Mesodermal cell (in vitro differentiated cells): ENCODE measurements around the gene CD2.

Source experiments
- H3K27ac ChIP-seq: 2 replicates; pipeline ENCODE4 v1.7.0; 2013; ENCODE audit warnings: mild to moderate bottlenecking, low read depth, low read length, moderate library complexity; ENCODE audit not compliant: severe bottlenecking
- H3K36me3 ChIP-seq: 2 replicates; pipeline ENCODE4 v1.7.1; 2013; ENCODE audit warnings: mild to moderate bottlenecking, low read length, moderate library complexity; ENCODE audit not compliant: control insufficient read depth, insufficient read depth
- H3K4me1 ChIP-seq: one replicate; pipeline ENCODE4 v1.7.1; 2013; ENCODE audit warnings: mild to moderate bottlenecking, low read length; ENCODE audit not compliant: insufficient read depth, control insufficient read depth, poor library complexity, severe bottlenecking
- H3K4me3 ChIP-seq: 2 replicates; pipeline ENCODE4 v1.7.0; 2013; ENCODE audit warnings: low read length, control low read depth, mild to moderate bottlenecking; ENCODE audit not compliant: insufficient read depth, poor library complexity, severe bottlenecking; ENCODE audit errors: extremely low read depth
- H3K9me3 ChIP-seq: 2 replicates; pipeline ENCODE4 v1.7.1; 2013; ENCODE audit warnings: mild to moderate bottlenecking, low read length, moderate library complexity; ENCODE audit not compliant: control insufficient read depth
- WGBS, 2 experiments: methylation state at CpG; one replicate each; pipeline ENCODE4 v1.1.5; 2013; ENCODE audit warnings: missing lambda C conversion rate in 2 of 2; ENCODE audit not compliant: insufficient coverage in 2 of 2; 5-methylcytosine and 5-hydroxymethylcytosine counted together

The CD2 gene

GRCh38 chr1:116767782-116768382 lies 13.7 kb downstream of the CD2 start:
- Histone ChIP-seq H3K27ac (no peak overlapping the region), H3K4me3 (no peak overlapping the region), H3K36me3 (no peaks in the 10 kb centered on the region), H3K9me3 (no peaks in the 10 kb centered on the region), H3K4me1 (peaks cover 3% of the 10 kb centered on the region)
- WGBS, 2 experiments, result 92 to 93% methylated on average over 3 to 4 of the region's 5 CpGs

DNA sequence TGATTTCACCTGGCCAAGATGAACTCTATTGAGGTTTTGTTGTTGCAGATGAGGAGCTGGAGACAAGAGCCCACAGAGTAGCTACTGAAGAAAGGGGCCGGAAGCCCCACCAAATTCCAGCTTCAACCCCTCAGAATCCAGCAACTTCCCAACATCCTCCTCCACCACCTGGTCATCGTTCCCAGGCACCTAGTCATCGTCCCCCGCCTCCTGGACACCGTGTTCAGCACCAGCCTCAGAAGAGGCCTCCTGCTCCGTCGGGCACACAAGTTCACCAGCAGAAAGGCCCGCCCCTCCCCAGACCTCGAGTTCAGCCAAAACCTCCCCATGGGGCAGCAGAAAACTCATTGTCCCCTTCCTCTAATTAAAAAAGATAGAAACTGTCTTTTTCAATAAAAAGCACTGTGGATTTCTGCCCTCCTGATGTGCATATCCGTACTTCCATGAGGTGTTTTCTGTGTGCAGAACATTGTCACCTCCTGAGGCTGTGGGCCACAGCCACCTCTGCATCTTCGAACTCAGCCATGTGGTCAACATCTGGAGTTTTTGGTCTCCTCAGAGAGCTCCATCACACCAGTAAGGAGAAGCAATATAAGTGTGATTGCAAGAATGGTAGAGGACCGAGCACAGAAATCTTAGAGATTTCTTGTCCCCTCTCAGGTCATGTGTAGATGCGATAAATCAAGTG lies 14.3 kb downstream of the CD2 start:
- Histone ChIP-seq H3K27ac (no peak overlapping the region), H3K9me3 (no peaks in the 10 kb centered on the region), H3K4me3 (no peak overlapping the region), H3K4me1 (peaks cover 3% of the 10 kb centered on the region), H3K36me3 (no peaks in the 10 kb centered on the region)
- 96 to 98% methylated on average over 5 to 10 of the region's 13 CpGs for WGBS, 2 experiments

- Histone ChIP-seq H3K4me1 (peaks cover 3% of the 10 kb centered on the region), H3K36me3 (no peaks in the 10 kb centered on the region), H3K4me3 (no peak overlapping the region), H3K9me3 (no peaks in the 10 kb centered on the region), H3K27ac (no peak overlapping the region)
- WGBS, 2 experiments, result 77 to 89% methylated on average over 6 of the region's 6 CpGs
These were observed 14.8 kb downstream of the CD2 start for GRCh38 chr1:116769104-116769452.

GRCh38 chr1:116769561-116769977 lies 15.3 kb downstream of the CD2 start:
- WGBS, 2 experiments, result 88 to 100% methylated on average over 1 of the region's 1 CpG
- Histone ChIP-seq H3K36me3 (no peaks in the 10 kb centered on the region), H3K4me1 (peaks cover 3% of the 10 kb centered on the region), H3K27ac (no peak overlapping the region), H3K9me3 (no peaks in the 10 kb centered on the region), H3K4me3 (no peak overlapping the region)

GRCh38 chr1:116769994-116770393 lies 15.8 kb downstream of the CD2 start:
- 81 to 93% methylated on average over 3 to 5 of the region's 9 CpGs for WGBS, 2 experiments
- Histone ChIP-seq H3K4me3 (no peak overlapping the region), H3K27ac (no peak overlapping the region), H3K9me3 (no peaks in the 10 kb centered on the region), H3K4me1 (peaks cover 3% of the 10 kb centered on the region), H3K36me3 (no peaks in the 10 kb centered on the region)

GRCh38 chr1:116770625-116771024 lies 16.4 kb downstream of the CD2 start:
- H3K36me3 ChIP-seq, result no peaks in the 10 kb centered on the region
- no peak overlapping the region for H3K4me3 ChIP-seq
- peaks cover 3% of the 10 kb centered on the region for H3K4me1 ChIP-seq
- H3K27ac ChIP-seq, result no peak overlapping the region
- WGBS, 2 experiments, result 87 to 94% methylated on average over 4 to 5 of the region's 5 CpGs
- H3K9me3 ChIP-seq, result no peaks in the 10 kb centered on the region

DNA sequence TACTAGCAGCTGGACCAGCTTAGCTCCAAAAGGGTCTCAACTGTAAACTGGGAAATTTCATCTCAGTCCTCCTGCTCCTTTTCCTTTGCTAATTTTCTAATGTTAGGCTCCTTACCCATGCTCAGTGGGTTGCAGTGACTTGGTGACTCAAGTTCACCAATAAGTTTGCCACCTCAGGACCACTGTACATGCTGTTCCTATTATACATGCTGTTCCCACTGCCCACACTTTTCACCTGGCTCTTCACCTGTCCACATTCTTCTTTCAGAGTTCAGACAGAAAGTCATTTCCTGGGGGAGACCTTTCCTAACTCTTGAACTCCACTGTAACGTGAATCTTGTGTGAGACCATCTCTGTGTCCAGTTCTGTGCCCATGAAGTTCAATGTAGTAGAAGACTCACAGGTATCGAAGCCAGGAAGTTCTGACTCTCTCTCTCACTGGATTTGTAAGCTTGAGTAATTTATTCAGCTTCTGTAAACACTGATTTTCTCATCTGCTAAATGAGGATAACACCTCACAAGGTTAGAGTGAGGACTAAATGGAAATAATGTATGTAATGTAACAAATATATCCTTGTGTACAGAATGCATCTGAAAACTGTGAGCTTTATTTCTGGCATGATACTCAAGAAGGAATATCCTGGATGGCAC lies 17.9 kb downstream of the CD2 start:
- no peaks in the 10 kb centered on the region for H3K9me3 ChIP-seq
- no peak overlapping the region for H3K27ac ChIP-seq
- no peak overlapping the region for H3K4me3 ChIP-seq
- no peaks in the 10 kb centered on the region for H3K36me3 ChIP-seq
- peaks cover 3% of the 10 kb centered on the region for H3K4me1 ChIP-seq
- WGBS, 2 experiments, result 78 to 100% methylated on average over 1 of the region's 2 CpGs

DNA sequence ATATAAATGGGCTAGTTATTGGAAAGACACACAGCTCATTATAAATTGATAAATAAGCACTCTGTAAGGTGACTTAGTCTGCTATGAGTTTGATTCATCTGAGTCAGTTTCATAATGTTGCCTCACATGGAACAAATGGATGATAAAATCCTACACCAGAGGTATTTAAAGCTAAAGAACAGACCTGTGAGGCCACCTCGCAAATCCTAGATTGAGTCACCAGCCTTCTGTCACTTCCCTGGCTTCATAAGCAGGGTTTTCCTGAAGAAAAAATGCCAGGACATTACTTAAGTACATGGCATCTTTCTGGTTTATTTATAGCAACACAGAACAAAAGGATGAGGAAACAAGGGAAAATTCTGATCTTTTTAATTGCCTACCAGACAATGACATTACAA lies 18.4 kb downstream of the CD2 start:
- H3K4me3 ChIP-seq, result no peak overlapping the region
- H3K4me1 ChIP-seq, result peaks cover 6% of the 10 kb centered on the region
- 75% methylated on average over 1 of the region's 1 CpG for WGBS, 2 experiments
- no peaks in the 10 kb centered on the region for H3K36me3 ChIP-seq
- H3K9me3 ChIP-seq, result no peaks in the 10 kb centered on the region
- no peak overlapping the region for H3K27ac ChIP-seq

- peaks cover 10% of the 10 kb centered on the region for H3K4me1 ChIP-seq
- H3K4me3 ChIP-seq, result no peak overlapping the region
- H3K27ac ChIP-seq, result no peak overlapping the region
- H3K9me3 ChIP-seq, result no peaks in the 10 kb centered on the region
- H3K36me3 ChIP-seq, result no peaks in the 10 kb centered on the region
- 94 to 96% methylated on average over 20 to 22 of the region's 29 CpGs for WGBS, 2 experiments
These were observed 21.0 kb downstream of the CD2 start for GRCh38 chr1:116775116-116775752.

DNA sequence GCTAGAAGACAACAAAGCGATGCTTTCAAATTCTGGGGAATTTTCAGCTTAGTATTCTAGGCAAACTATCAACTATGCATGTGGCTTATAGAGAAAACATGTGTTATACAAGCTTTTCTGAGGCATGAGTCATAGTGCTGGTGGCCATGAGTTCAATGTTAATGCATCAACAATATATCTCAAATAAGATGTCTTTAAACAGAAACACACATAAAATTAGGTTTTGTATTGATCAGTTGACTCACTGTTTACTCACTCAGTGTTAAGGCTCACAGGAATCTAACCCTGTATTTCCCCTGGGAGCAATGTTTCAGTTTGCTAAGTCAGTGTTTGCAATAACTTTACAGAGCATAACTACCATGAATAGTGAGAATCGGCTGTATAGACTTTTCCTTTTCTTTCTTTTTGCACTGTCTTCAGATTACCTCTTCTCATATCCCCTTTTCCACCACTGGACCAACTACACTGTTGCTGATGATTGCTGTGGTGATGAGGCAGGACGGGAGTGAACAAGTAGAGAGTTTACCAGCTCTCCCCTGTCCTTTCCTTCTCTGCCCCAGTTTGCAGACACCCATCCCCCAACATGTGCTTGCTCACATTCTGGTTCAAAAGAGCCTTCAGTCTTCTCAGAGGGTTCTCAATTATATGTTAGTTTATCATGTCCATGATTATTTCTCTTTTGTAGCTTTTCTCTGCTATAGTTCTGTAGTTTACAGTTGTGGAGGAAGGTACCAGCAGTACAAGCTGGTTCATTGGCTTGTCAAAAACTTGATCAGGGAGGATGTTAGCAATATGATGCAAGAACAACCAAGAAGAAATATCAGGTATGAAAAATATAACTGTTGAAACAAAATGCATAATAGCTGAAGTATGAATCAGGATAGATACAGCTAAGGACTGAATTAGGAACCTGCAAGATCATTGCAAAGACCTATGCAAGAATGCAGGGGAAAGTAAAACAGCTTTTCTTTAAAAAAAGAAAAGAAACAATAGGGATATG lies 23.9 kb downstream of the CD2 start:
- no peaks in the 10 kb centered on the region for H3K9me3 ChIP-seq
- H3K27ac ChIP-seq, result no peak overlapping the region
- no CpG with 5 or more reads among the region's 3 CpGs for WGBS, 2 experiments
- H3K4me1 ChIP-seq, result peaks cover 10% of the 10 kb centered on the region
- H3K36me3 ChIP-seq, result no peaks in the 10 kb centered on the region
- H3K4me3 ChIP-seq, result no peak overlapping the region
